EL (cell line): ENCODE measurements around the gene CARM1.
"Not testable (repeated sequence)": the region's sequence is repeated elsewhere in the genome, so short reads cannot be mapped to it uniquely, and the experiment has no call there.

ENCODE experiments used
- DNase-seq: peaks from one replicate; pipeline ENCODE4 v3.0.0-alpha.2; 2016

CARM1 gene

GRCh38 chr19:10935371-10936059, 64.2 kb downstream of the CARM1 start:
- DNase-seq: no peak

- DNase-seq: peak; percentile 81
These were observed 65.3 kb downstream of the CARM1 start for GRCh38 chr19:10936661-10937084.

GRCh38 chr19:10941649-10942048, 70.3 kb downstream of the CARM1 start:
- DNase-seq: not testable (repeated sequence)

GRCh38 chr19:10943412-10943811, 72.1 kb downstream of the CARM1 start:
- not testable (repeated sequence) for DNase-seq

- no peak for DNase-seq
These were observed 73.9 kb downstream of the CARM1 start for GRCh38 chr19:10945264-10945663.

GRCh38 chr19:10946958-10947657, 75.8 kb downstream of the CARM1 start:
- peak; percentile 64 for DNase-seq

- no peak for DNase-seq
These were observed 81.5 kb downstream of the CARM1 start for GRCh38 chr19:10952809-10953208.

GRCh38 chr19:10959277-10959968, 88.1 kb downstream of the CARM1 start:
- DNase-seq: not testable (repeated sequence)

- DNase-seq: peak; percentile 96
These were observed 89.1 kb downstream of the CARM1 start, which contains the start of gene SMARCA4 for GRCh38 chr19:10960314-10961072. Gene SMARCA4 (plus strand): TSS chr19:10961030. CDS start chr19:10984152, 23,122 bp downstream.

- peak; percentile 46 for DNase-seq
These were observed 89.9 kb downstream of the CARM1 start for GRCh38 chr19:10961073-10961860.

GRCh38 chr19:10962863-10963262, 91.5 kb downstream of the CARM1 start:
- DNase-seq: no peak

- DNase-seq: no peak
These were observed 92.5 kb downstream of the CARM1 start for GRCh38 chr19:10963865-10964264.

- no peak for DNase-seq
These were observed 93.5 kb downstream of the CARM1 start for GRCh38 chr19:10964903-10965302.

GRCh38 chr19:10965398-10965797, 94.0 kb downstream of the CARM1 start:
- no peak for DNase-seq

GRCh38 chr19:10966809-10967208, 95.5 kb downstream of the CARM1 start:
- no peak for DNase-seq

- DNase-seq: no peak
These were observed 97.3 kb downstream of the CARM1 start for GRCh38 chr19:10968527-10969135.

- DNase-seq: no peak
These were observed 99.9 kb downstream of the CARM1 start for GRCh38 chr19:10971107-10971726.
